Activated CD4-positive, alpha-beta T cell treated with anti-CD3 and anti-CD28 coated beads, Interleukin-10, Interleukin-2, amounts not matched to agents 100 ng/mL and 50 ng/mL, durations not matched to agents 16 hours and 8 hours (primary cell): Measurements from ENCODE around the gene CRY1.
A peak's percentile ranks its signal among the peaks of the same experiment; 100 is the strongest.
"Not testable (repeated sequence)": the region's sequence is repeated elsewhere in the genome, so short reads cannot be mapped to it uniquely, and the experiment has no call there.

Experiments used
- DNase-seq: peaks from one replicate; pipeline ENCODE4 v3.0.0-alpha.2; 2020

CRY1 gene

GRCh38 chr12:107064243-107064642, 29.1 kb downstream of the CRY1 start:
- no peak for DNase-seq

GRCh38 chr12:107058190-107058589, 35.2 kb downstream of the CRY1 start:
- no peak for DNase-seq

GRCh38 chr12:107057071-107057834, 36.1 kb downstream of the CRY1 start:
- no peak for DNase-seq

- DNase-seq: no peak
These were observed 39.6 kb downstream of the CRY1 start for GRCh38 chr12:107053709-107054108.

GRCh38 chr12:107045186-107045585, 48.2 kb downstream of the CRY1 start:
- DNase-seq: no peak

DNA sequence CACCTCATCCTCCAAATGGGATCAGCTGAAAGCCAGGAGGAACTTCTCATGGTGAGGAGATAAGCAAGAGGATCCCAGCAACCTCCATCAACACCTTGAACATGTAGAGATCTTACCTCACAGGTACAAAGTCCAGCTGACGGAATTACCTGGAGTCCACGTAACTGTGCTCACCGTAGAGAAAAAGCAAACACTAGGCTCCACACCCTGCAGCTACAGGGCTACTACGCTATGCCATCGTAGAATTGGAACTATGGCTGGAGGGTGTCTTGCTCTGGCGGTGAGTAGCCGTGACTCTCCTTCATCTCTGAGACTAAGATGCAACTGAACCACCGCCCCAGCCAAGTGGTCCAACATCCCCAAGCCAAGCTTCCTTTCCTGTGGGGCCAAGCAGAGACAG, 50.5 kb downstream of the CRY1 start:
- no peak for DNase-seq

DNA sequence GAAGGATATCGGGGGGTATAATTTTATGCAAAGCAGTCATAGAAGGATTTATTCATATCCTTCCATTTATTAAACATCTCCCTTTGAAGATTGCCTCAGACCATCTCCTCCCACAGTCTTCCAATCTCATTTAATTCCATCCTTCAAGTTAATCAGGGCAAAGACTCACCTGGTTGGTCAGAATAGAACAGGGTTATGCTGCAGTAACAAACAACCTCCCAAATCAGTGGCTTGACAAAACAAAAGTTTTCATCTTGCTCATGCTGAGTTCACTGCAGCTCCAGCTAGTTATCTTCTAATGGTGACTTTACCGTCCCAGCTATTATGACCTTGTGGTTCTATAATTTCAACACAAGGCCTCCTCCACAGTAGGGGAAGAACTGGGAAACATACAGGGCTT, 57.6 kb downstream of the CRY1 start:
- no peak for DNase-seq

DNA sequence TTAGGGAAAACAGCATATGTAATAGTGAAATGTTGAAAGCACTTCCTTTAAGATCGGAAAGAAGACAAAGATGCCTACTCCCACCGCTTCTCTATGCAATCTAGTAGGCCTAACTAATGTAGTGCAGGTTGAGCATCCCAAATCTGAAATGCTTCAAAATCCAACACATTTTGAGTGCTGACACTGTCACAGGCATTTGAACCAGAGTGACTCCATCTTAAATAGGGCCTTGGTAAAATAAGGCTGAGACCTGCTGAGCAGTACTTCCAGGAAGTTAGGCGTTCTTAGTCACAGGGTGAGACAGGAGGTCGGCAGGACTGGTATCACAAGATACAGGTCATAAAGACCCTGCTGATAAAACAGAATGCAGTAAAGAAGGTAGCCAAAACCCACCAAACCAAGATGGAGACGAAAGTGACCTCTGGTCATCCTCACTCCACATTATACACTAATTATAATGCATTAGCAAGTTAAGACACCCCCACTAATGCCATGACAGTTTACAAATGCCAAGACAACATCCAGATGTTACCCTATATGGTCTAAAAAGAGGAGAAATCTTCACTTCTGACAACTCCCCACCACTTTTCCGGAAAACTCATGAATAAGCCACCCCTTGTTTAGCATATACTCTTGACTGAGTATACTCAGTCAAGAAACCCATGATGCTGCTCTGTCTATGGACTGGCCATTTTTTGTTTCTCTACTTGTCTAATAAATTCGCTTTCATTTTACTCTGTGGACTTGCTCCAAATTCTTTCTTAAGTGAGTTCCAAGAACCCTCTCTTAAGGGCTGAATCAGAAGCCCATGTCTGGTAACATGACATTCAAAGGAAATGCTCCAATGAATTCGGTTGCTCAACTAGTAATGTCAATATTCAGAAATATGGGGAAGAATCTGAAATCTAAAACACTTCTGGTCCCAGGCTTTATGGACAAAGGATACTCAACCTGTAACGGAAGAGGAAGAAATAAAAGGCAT, 59.3 kb downstream of the CRY1 start:
- DNase-seq: no peak

- DNase-seq: no peak
These were observed 61.1 kb downstream of the CRY1 start for GRCh38 chr12:107032266-107032665.

DNA sequence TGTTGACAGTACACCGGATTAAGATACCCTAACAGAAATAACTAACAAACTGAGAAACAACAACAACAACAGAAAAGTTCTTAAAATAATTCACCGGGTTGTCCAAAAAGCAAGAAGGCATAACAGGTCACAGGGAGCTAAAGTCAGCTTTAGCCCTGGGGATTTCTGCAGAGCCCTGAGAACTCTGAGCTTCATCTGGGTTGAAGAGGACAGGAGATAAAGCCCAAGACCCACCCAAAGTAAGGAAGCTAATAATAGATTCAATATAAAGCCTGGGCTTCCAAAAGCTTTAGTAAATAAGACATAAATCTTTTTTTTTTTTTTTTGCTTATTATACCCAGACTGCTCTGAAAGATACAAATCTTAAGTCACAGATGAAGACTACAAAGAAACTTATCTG, 62.3 kb downstream of the CRY1 start:
- DNase-seq: no peak

DNA sequence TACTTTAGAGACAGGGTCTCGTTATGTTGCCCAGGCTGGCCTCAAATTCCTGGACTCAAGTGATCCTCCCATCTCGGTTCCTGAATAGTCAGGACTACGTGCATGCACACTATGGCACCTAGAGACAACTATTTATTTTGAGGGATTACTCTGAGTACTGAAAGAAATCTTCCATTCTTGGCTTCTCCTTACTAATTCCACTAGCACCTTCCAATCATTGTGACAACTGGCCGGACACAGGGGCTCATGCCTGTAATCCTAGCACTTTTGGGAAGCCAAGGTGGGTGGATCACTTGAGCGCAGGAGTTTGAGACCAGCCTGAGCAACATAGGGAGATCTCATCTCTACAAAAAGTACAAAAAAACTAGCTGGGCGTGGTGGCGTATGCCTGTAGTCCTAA, 64.3 kb downstream of the CRY1 start:
- no peak for DNase-seq

DNA sequence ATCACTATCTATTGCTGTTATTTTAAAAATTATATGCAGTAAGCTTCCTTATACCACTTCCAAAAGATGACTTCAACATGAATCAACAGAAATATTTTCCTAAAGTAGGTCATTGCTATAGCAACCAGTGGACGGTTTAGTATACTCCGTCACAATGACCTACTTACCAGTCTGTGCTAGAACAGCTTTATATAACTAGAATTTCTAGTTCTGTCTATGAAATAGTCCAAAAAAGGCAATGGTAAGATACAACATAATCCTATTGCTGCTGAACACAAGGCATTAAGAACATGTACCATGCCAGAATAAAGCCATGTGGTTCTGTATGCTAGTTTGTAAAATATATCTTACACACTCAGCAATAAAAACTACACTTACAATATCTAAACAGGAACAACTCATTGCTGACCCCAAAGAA, 65.7 kb downstream of the CRY1 start:
- peak; percentile 61 for DNase-seq

DNA sequence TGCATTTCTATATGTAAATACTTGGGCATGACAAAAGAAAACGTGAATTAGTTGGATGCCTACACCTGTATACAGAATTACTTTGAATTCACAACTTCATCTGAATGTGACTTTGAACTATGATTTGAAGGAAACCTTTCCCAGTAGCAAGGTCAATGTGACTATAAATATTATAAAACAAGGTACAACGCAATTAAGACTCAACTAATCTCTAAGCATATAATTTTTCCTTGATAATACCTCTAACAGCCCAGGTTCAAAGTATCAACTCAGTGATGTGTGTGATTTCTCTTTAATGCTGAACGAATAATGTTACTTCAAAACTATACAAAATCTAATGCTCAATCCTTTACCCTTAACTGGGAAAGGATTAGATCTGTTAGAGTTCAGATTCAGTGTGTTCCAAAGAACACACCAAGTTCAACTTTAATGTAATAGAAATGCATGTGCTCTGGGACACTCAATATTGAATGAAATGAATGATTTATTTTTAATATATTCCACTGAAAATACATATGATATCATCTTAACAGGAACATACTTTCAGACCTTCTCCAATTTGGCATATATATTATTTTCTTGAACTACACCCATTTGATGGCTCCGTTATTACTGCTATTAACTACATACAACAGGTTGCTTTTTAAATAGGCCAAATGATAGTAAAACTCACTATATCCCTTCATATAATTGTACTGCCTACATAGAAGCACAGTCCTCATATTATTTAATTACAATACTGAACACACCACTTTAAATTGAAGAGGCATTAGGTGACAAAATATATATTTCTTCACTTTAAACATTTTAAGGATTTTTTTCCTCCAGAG, 66.3 kb downstream of the CRY1 start:
- DNase-seq: no peak

GRCh38 chr12:107026356-107026755, 67.0 kb downstream of the CRY1 start:
- not testable (repeated sequence) for DNase-seq

DNA sequence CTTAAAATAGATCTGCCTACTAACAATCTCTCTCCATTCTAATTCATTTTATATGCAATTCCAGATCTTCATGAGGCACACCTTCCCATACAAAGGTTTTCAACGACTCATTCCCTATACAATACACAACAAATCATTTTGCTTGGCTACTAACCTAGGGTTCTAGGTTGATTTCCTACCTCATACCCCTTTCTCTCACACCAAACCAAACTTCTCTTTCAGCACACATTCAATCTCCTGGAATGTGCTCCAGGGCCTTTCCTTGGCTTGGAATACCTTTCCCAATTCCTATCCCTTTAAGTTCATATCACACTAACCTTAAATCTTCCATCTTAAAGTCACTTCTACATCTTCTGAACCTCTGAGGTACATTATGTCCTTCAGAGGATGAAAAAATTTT, 67.7 kb downstream of the CRY1 start:
- no peak for DNase-seq

DNA sequence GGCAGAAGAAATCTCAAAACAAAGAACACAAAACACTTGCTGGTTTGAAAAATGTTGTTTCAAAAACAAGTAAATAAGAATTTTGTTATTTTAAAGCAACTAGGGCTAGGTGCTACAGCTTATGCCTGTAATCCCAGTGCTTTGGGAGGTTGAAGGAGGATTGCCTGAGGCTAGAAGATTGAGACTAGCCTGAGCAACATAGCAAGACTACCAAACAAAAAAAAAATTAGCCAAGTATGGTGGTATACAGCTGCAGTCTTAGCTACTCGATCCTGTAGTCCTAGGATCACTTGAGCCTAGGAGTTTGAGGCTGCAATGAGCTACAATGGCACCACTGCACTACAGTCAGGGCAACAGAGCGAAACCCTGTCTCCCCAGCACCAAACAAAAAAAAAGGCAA, 73.8 kb downstream of the CRY1 start:
- no peak for DNase-seq

DNA sequence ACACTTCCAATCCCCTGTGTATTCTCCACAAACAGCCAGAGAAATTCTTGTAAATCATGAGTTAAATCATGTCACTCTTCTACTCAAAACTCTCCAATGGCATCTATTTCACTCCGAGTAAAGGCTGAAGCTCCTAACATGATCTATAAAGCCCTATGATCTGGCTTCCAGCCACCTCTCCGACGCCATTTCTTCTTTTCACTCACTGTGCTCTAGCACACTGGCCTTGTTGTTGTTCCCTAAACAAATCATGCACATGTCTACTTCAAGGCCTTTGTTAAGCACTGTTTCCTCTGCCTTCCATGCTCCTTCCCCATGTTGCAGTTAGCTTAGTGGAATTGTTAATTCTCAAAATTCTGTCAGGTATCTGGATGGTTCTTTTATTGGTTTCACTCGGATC, 76.3 kb downstream of the CRY1 start:
- no peak for DNase-seq

- no peak for DNase-seq
These were observed 79.3 kb downstream of the CRY1 start for GRCh38 chr12:107014055-107014454.

GRCh38 chr12:107012736-107013425, 80.5 kb downstream of the CRY1 start:
- DNase-seq: no peak

- no peak for DNase-seq
These were observed 81.8 kb downstream of the CRY1 start for GRCh38 chr12:107011519-107011918.

- no peak for DNase-seq
These were observed 85.9 kb downstream of the CRY1 start for GRCh38 chr12:107007411-107007810.

DNA sequence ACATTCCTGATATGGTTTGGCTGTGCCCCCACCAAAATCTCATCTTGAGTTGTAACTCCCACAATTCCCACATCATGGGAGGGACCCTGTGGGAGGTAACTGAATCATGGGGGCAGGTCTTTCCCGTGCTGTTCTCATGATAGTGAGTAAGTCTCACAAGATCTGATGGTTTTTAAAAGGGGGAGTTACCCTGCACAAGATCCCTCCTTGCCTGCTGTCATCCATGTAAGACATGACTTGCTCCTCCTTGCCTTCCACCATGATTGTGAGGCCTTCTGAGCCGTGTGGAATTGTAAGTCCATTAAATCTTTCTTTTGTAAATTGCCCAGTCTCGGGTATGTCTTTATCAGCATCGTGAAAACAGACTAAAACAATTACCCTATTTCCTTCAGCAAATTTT, 90.7 kb downstream of the CRY1 start:
- DNase-seq: not testable (repeated sequence)
